COLO829 (cell line): Measurements from ENCODE around the gene NUMBL.
A peak's percentile ranks its signal among the peaks of the same experiment; 100 is the strongest.
"Not testable (repeated sequence)": the region's sequence is repeated elsewhere in the genome, so short reads cannot be mapped to it uniquely, and the experiment has no call there.

Experiments used
- DNase-seq: peaks from one replicate; pipeline ENCODE4 v3.0.0; 2012; ENCODE audit warnings: low spot score

NUMBL gene

GRCh38 chr19:40663695-40664692 lies 26.5 kb downstream of the NUMBL start:
- no peak for DNase-seq

- DNase-seq = peak; percentile 64
These were observed 27.3 kb downstream of the NUMBL start for GRCh38 chr19:40662925-40663694.

GRCh38 chr19:40661616-40662015 lies 28.8 kb downstream of the NUMBL start:
- DNase-seq = no peak

GRCh38 chr19:40659566-40659965 lies 30.9 kb downstream of the NUMBL start:
- no peak for DNase-seq

- DNase-seq = no peak
These were observed 31.3 kb downstream of the NUMBL start for GRCh38 chr19:40659116-40659515.

GRCh38 chr19:40658031-40658430 lies 32.4 kb downstream of the NUMBL start:
- DNase-seq = no peak

- DNase-seq = not testable (repeated sequence)
These were observed 34.8 kb downstream of the NUMBL start for GRCh38 chr19:40655684-40656083.

GRCh38 chr19:40652303-40652702 lies 38.1 kb downstream of the NUMBL start:
- DNase-seq = not testable (repeated sequence)

GRCh38 chr19:40650749-40651305 lies 39.6 kb downstream of the NUMBL start:
- DNase-seq = no peak

GRCh38 chr19:40649903-40650675 lies 40.4 kb downstream of the NUMBL start:
- not testable (repeated sequence) for DNase-seq

GRCh38 chr19:40646743-40647254 lies 43.7 kb downstream of the NUMBL start:
- no peak for DNase-seq

GRCh38 chr19:40642757-40643305 lies 47.6 kb downstream of the NUMBL start:
- no peak for DNase-seq

- DNase-seq = no peak
These were observed 48.3 kb downstream of the NUMBL start for GRCh38 chr19:40642051-40642706.

GRCh38 chr19:40641281-40641680 lies 49.2 kb downstream of the NUMBL start:
- no peak for DNase-seq

- no peak for DNase-seq
These were observed 49.7 kb downstream of the NUMBL start for GRCh38 chr19:40640744-40641143.

- no peak for DNase-seq
These were observed 50.8 kb downstream of the NUMBL start for GRCh38 chr19:40639638-40639982.

- no peak for DNase-seq
These were observed 52.1 kb downstream of the NUMBL start for GRCh38 chr19:40638327-40638726.

GRCh38 chr19:40633207-40633606 lies 57.2 kb downstream of the NUMBL start:
- DNase-seq = no peak

- DNase-seq = no peak
These were observed 58.0 kb downstream of the NUMBL start for GRCh38 chr19:40632311-40633036.

GRCh38 chr19:40630571-40631160 lies 59.8 kb downstream of the NUMBL start:
- DNase-seq = no peak
